ENCODE results near the gene CPNE7.

DNA sequence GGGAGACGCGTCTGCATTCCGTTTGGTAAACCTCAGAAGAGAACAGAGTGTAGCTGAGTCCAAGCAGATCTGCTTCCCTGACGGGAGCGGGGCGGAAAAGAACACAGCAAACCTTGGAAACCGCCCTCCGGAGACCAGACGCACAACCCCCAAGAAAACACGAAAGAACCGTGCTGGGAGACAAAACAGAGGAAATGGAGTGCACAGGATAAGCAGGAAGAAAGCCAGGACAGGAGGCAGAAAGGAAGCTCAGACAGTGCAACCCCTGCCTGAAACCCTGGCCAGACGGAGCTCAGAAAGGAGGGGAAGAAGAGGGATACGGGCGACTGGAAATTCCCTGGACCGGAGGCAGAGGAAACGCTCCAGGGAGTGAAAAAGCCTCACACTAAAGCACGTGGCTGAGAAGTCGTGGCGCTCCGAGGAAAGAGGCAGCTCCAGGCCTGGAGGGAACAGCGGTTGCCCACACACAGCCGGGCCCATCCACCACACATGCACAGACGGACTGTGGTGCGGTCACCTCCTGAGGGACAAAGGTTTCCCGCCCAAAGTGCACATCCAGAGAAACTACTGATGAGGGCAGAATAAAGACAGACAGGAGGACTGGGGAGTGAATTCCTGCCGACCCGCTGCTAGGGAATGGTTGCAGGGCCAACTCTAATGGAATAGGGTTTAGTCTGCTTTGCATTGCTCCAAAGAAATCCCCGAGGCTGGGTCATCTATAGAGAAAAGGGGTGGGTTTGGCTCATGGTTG is 48.1 kb downstream of the CPNE7 start:
- no peak for TF ChIP-seq EZH2 (IDR thresholded peaks at IDR 0.05; ENCODE audit: borderline replicate concordance)
- TF ChIP-seq, protein P1, sequence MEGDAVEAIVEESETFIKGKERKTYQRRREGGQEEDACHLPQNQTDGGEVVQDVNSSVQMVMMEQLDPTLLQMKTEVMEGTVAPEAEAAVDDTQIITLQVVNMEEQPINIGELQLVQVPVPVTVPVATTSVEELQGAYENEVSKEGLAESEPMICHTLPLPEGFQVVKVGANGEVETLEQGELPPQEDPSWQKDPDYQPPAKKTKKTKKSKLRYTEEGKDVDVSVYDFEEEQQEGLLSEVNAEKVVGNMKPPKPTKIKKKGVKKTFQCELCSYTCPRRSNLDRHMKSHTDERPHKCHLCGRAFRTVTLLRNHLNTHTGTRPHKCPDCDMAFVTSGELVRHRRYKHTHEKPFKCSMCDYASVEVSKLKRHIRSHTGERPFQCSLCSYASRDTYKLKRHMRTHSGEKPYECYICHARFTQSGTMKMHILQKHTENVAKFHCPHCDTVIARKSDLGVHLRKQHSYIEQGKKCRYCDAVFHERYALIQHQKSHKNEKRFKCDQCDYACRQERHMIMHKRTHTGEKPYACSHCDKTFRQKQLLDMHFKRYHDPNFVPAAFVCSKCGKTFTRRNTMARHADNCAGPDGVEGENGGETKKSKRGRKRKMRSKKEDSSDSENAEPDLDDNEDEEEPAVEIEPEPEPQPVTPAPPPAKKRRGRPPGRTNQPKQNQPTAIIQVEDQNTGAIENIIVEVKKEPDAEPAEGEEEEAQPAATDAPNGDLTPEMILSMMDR (IDR thresholded peaks at IDR 0.05; ENCODE audit: poor library complexity), result no peak
